ENCODE results near the gene NME1. TPM values are rescaled to one million over a fixed set of nuclear protein-coding genes. Genes with fewer than 3 reads are reported as not detected.
"Not testable (repeated sequence)": the region's sequence is repeated elsewhere in the genome, so short reads cannot be mapped to it uniquely, and the experiment has no call there.

Gene NME1
- total RNA-seq = 100 to 1,000 TPM; 148 to 150 TPM

- Mint-ChIP-seq H3K27me3 (ENCODE audit: low read depth) (no peaks in the 10 kb centered on the region), H3K4me3 (no peak within 1 kb of the TSS), H3K4me1 (ENCODE audit: low read depth) (peaks cover 12% of the 10 kb centered on the region), H3K27ac (no peak within 1 kb of the TSS), H3K9me3 (ENCODE audit: insufficient read depth) (no peaks in the 10 kb centered on the region), H3K36me3 (ENCODE audit: low read depth) (peaks cover 26% of the 10 kb centered on the region)
- POLR2A ChIA-PET = interaction anchor here (0.7 to 2.7 kb wide), 9 partner anchors 12 to 287 kb away, joined by 3 to 18 read pairs (median 4); partner anchors contain the start of genes NME2, SPAG9, TOB1 and UTP18
- ATAC-seq (peak; percentile 95), DNase-seq (peak; percentile 98)
- CTCF ChIA-PET = interaction anchor here (0.6 to 4.7 kb wide), 54 partner anchors 9 to 391 kb away, joined by 3 to 131 read pairs (median 4); partner anchors contain the start of genes NME2 and SPAG9
These were observed at the start of gene NME1 for GRCh38 chr17:51153210-51154072. NME1 (plus strand) TSS chr17:51153559; CDS start chr17:51155655, 2,096 bp downstream.

GRCh38 chr17:51107778-51108177, 45.6 kb upstream of the NME1 start:
- CTCF ChIA-PET = no interaction called here
- no peaks in the 10 kb centered on the region for H3K27me3 Mint-ChIP-seq (ENCODE audit: low read depth)
- POLR2A ChIA-PET = no interaction called here
- no peak overlapping the region for H3K27ac Mint-ChIP-seq
- peaks cover 4% of the 10 kb centered on the region for H3K36me3 Mint-ChIP-seq (ENCODE audit: low read depth)
- no peak for DNase-seq
- H3K9me3 Mint-ChIP-seq (ENCODE audit: insufficient read depth) = no peaks in the 10 kb centered on the region
- H3K4me1 Mint-ChIP-seq (ENCODE audit: low read depth) = peaks cover 3% of the 10 kb centered on the region
- ATAC-seq = no peak
- no peak overlapping the region for H3K4me3 Mint-ChIP-seq

GRCh38 chr17:51112303-51113222, 40.8 kb upstream of the NME1 start:
- DNase-seq; H3K9me3 Mint-ChIP-seq (ENCODE audit: insufficient read depth); H3K36me3 Mint-ChIP-seq (ENCODE audit: low read depth); H3K27ac Mint-ChIP-seq; H3K27me3 Mint-ChIP-seq (ENCODE audit: low read depth); ATAC-seq; H3K4me3 Mint-ChIP-seq; CTCF ChIA-PET: not testable (repeated sequence)
- H3K4me1 Mint-ChIP-seq (ENCODE audit: low read depth) = peaks cover 20% of the 10 kb centered on the region
- POLR2A ChIA-PET = interaction anchor here (0.6 kb wide), 1 partner anchor 38 kb away, joined by 3 read pairs; no protein-coding TSS in a partner anchor

- Mint-ChIP-seq H3K9me3 (ENCODE audit: insufficient read depth) (no peaks in the 10 kb centered on the region), H3K4me3 (no peak overlapping the region), H3K27ac (no peak overlapping the region), H3K36me3 (ENCODE audit: low read depth) (peaks cover 4% of the 10 kb centered on the region), H3K27me3 (ENCODE audit: low read depth) (no peaks in the 10 kb centered on the region), H3K4me1 (ENCODE audit: low read depth) (peaks cover 40% of the 10 kb centered on the region)
- ATAC-seq (no peak), DNase-seq (no peak)
- ChIA-PET POLR2A (no interaction called here), CTCF (interaction anchor here (1.0 kb wide), 2 partner anchors 20 to 37 kb away, joined by 3 read pairs; no protein-coding TSS in a partner anchor)
These were observed 38.2 kb upstream of the NME1 start for GRCh38 chr17:51115179-51115578.

GRCh38 chr17:51118330-51119195, 34.8 kb upstream of the NME1 start:
- ChIA-PET POLR2A (interaction anchor here (2.0 kb wide), 1 partner anchor 47 kb away, joined by 7 read pairs; the partner anchor contains the start of gene NME2), CTCF (interaction anchor here (0.8 to 4.3 kb wide), 3 partner anchors 33 to 118 kb away, joined by 3 to 26 read pairs (median 4); partner anchors contain the start of gene NME1)
- no peak for ATAC-seq
- H3K27ac Mint-ChIP-seq = no peak overlapping the region
- no peaks in the 10 kb centered on the region for H3K27me3 Mint-ChIP-seq (ENCODE audit: low read depth)
- H3K4me1 Mint-ChIP-seq (ENCODE audit: low read depth) = peaks cover 56% of the 10 kb centered on the region
- H3K9me3 Mint-ChIP-seq (ENCODE audit: insufficient read depth) = no peaks in the 10 kb centered on the region
- no peak for DNase-seq
- peak overlapping the region; percentile 88 for H3K4me3 Mint-ChIP-seq
- H3K36me3 Mint-ChIP-seq (ENCODE audit: low read depth) = no peaks in the 10 kb centered on the region

- peak overlapping the region; percentile 98 for H3K27ac Mint-ChIP-seq
- peak overlapping the region; percentile 88 for H3K4me3 Mint-ChIP-seq
- ATAC-seq (peak; percentile 35), DNase-seq (peak; percentile 58)
- no peaks in the 10 kb centered on the region for H3K27me3 Mint-ChIP-seq (ENCODE audit: low read depth)
- H3K4me1 Mint-ChIP-seq (ENCODE audit: low read depth) = peaks cover 56% of the 10 kb centered on the region
- H3K9me3 Mint-ChIP-seq (ENCODE audit: insufficient read depth) = no peaks in the 10 kb centered on the region
- ChIA-PET CTCF (interaction anchor here (0.8 to 4.3 kb wide), 6 partner anchors 32 to 120 kb away, joined by 3 to 26 read pairs (median 3); partner anchors contain the start of genes NME1 and NME2), POLR2A (interaction anchor here (0.6 to 2.2 kb wide), 16 partner anchors 9 to 254 kb away, joined by 3 to 17 read pairs (median 5); partner anchors contain the start of genes NME1, NME2, TOB1 and UTP18)
- H3K36me3 Mint-ChIP-seq (ENCODE audit: low read depth) = no peaks in the 10 kb centered on the region
These were observed 33.7 kb upstream of the NME1 start for GRCh38 chr17:51119415-51120356.

- peak overlapping the region; percentile 98 for H3K27ac Mint-ChIP-seq
- ATAC-seq (peak; percentile 42), DNase-seq (peak; percentile 64)
- H3K9me3 Mint-ChIP-seq (ENCODE audit: insufficient read depth) = no peaks in the 10 kb centered on the region
- no peaks in the 10 kb centered on the region for H3K27me3 Mint-ChIP-seq (ENCODE audit: low read depth)
- CTCF ChIA-PET = interaction anchor here (0.8 to 4.3 kb wide), 4 partner anchors 33 to 121 kb away, joined by 3 to 26 read pairs (median 3); partner anchors contain the start of genes NME1 and NME2
- peak overlapping the region; percentile 88 for H3K4me3 Mint-ChIP-seq
- H3K36me3 Mint-ChIP-seq (ENCODE audit: low read depth) = no peaks in the 10 kb centered on the region
- POLR2A ChIA-PET = interaction anchor here (0.6 to 2.2 kb wide), 17 partner anchors 9 to 297 kb away, joined by 3 to 17 read pairs (median 5); partner anchors contain the start of genes NME1, NME2, TOB1 and UTP18
- H3K4me1 Mint-ChIP-seq (ENCODE audit: low read depth) = peaks cover 51% of the 10 kb centered on the region
These were observed 33.0 kb upstream of the NME1 start for GRCh38 chr17:51120357-51120738.

GRCh38 chr17:51120739-51121619, 32.4 kb upstream of the NME1 start, which contains the start of gene SPAG9:
SPAG9 (minus strand) TSS chr17:51120868; CDS start chr17:51120656, 212 bp downstream.
- Mint-ChIP-seq H3K4me1 (ENCODE audit: low read depth) (peaks cover 51% of the 10 kb centered on the region), H3K9me3 (ENCODE audit: insufficient read depth) (no peaks in the 10 kb centered on the region), H3K27ac (peak within 1 kb of the TSS; percentile 98), H3K36me3 (ENCODE audit: low read depth) (no peaks in the 10 kb centered on the region), H3K27me3 (ENCODE audit: low read depth) (no peaks in the 10 kb centered on the region), H3K4me3 (peak within 1 kb of the TSS; percentile 93)
- DNase-seq = peak; percentile 93
- POLR2A ChIA-PET = interaction anchor here (0.5 to 2.2 kb wide), 17 partner anchors 8 to 298 kb away, joined by 3 to 17 read pairs (median 4); partner anchors contain the start of genes NME1, TOB1 and UTP18
- peak; percentile 81 for ATAC-seq
- CTCF ChIA-PET = interaction anchor here (0.8 to 4.3 kb wide), 5 partner anchors 32 to 122 kb away, joined by 3 to 26 read pairs (median 3); partner anchors contain the start of genes NME1 and NME2

Measured in activated CD8-positive, alpha-beta T cell treated with anti-CD3 and anti-CD28 coated beads, Interleukin-2, amount 10 ng/mL, durations not matched to agents 7 days and 5 days (primary cell).